Sigmoid colon (tissue), 7 donors: Measurements from ENCODE around the gene HTR1B. TPM values are rescaled to one million over a fixed set of nuclear protein-coding genes. Genes with fewer than 3 reads are reported as not detected.

ENCODE experiments used
- DNase-seq: peaks from one replicate; pipeline ENCODE4 v3.0.0-alpha.2; 2019
- H3K27ac ChIP-seq, 4 donors: fragments of 200-600 bp; sonication (generic); one replicate each; pipeline ENCODE4 v1.5.1; 2016 to 2019; ENCODE audit warnings: mild to moderate bottlenecking in 1 of 4
- H3K27me3 ChIP-seq, 3 donors: fragments of 200-600 bp; sonication (generic); one replicate each; pipeline ENCODE4 v1.5.1; 2019; ENCODE audit warnings: mild to moderate bottlenecking in 1 of 3
- H3K36me3 ChIP-seq, 4 donors: fragments of 200-600 bp; sonication (generic); one replicate each; pipeline ENCODE4 v1.5.1; 2016 to 2019
- H3K4me1 ChIP-seq, 4 donors: fragments of 200-600 bp; sonication (generic); one replicate each; pipeline ENCODE4 v1.5.1; 2017 to 2019
- H3K4me3 ChIP-seq, 4 donors: fragments of 200-600 bp; sonication (generic); one replicate each; pipeline ENCODE4 v1.5.1; 2017 to 2019; ENCODE audit warnings: mild to moderate bottlenecking in 2 of 4, moderate library complexity in 1 of 4
- H3K9me3 ChIP-seq, 4 donors: fragments of 200-600 bp in 3 of 4; sonication (generic) in 3 of 4; one replicate each; pipeline versions ENCODE4 v1.5.1 to v1.6.1; 2013 to 2019
- CTCF ChIP-seq, 4 experiments: fragments of 450-650 bp in 3 of 4; fragments of 200-600 bp in 1 of 4; IDR thresholded peaks; one replicate each; pipeline ENCODE4 v1.5.1; 2016 to 2019; ENCODE audit warnings: antibody characterized with exemption in 4 of 4, mild to moderate bottlenecking in 3 of 4, moderate library complexity in 2 of 4
- EP300 ChIP-seq, 4 donors: sonication (generic); formaldehyde crosslinking; IDR thresholded peaks; one replicate each; pipeline ENCODE4 v1.6.1; 2017; ENCODE audit warnings: antibody characterized with exemption in 4 of 4
- POLR2A ChIP-seq, 2 donors: fragments of 450-650 bp; IDR thresholded peaks; one replicate each; pipeline ENCODE4 v1.6.1; 2016; ENCODE audit warnings: antibody characterized with exemption in 2 of 2, mild to moderate bottlenecking in 2 of 2, moderate library complexity in 2 of 2
- POLR2AphosphoS5 ChIP-seq, 4 donors: sonication (generic); formaldehyde crosslinking; IDR thresholded peaks; one replicate each; pipeline ENCODE4 v1.6.1; 2017; ENCODE audit warnings: antibody characterized with exemption in 4 of 4
- WGBS, 2 donors: extraction: QIAGEN DNeasy Blood & Tissue Kit; methylation state at CpG; one replicate each; pipeline ENCODE4 v1.1.7; 2013; 5-methylcytosine and 5-hydroxymethylcytosine counted together
- intact Hi-C: fragments of 100-400 bp; cut with DNase I; formaldehyde crosslinking; loops from one replicate; pipeline ENCODE4 v1.15.1; 2023
- polyA plus RNA-seq, 3 donors: library from polyadenylated mRNA; stranded (reverse); fragments of 200-250 nt; gene quantifications; one replicate each; pipeline ENCODE4 v1.2.3, GENCODE V29; 2013
- total RNA-seq, 4 donors: library from RNA; depleted of rRNA; stranded (reverse); fragments of >200 nt; gene quantifications; one replicate each; pipeline ENCODE4 v1.1.0, GENCODE V29; 2016
- donor health status: healthy with polysubstance abuse.
- donor health status: Bipolar disorder and iron deficiency.
- donor health status: healthy.

HTR1B gene
- total and polyA plus RNA-seq, 7 donors, result 0.04 to 0.68 TPM; not detected in 5

DNA sequence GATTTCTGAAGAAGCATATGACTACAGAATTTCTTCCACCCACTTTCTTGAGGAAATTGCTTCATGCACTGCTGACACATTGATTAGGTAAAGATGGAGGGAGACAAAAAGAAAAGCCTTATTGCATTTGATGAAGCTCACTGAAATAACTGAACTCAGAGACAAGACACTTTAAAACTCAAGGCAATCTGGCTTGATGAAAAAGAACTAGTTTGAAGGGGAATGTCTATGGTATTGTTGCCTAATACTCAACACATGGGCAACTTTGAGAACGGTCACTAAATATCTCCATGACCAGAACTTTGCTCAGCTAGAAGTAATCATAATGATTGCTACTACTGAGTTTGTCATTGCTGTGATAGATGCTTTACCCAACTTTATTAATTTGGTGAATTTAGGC lies 38.1 kb downstream of the HTR1B start:
- Histone ChIP-seq H3K4me1 (no peaks in the 10 kb centered on the region), H3K4me3 (no peak overlapping the region), H3K9me3 (no peaks in the 10 kb centered on the region), H3K36me3 (no peaks in the 10 kb centered on the region), H3K27me3 (no peaks in the 10 kb centered on the region), H3K27ac (no peak overlapping the region)
- WGBS, 2 donors, result 4 to 61% methylated on average over 1 of the region's 1 CpG
- intact Hi-C loops, result no loop called here
- no peak for DNase-seq
- no peak for TF ChIP-seq POLR2AphosphoS5 (IDR thresholded peaks at IDR 0.05)
- no peak for TF ChIP-seq EP300 (IDR thresholded peaks at IDR 0.05)
- no peak for TF ChIP-seq CTCF (IDR thresholded peaks at IDR 0.05)
- TF ChIP-seq POLR2A (IDR thresholded peaks at IDR 0.05), result no peak

- H3K4me1 ChIP-seq, result no peaks in the 10 kb centered on the region
- H3K27ac ChIP-seq, result no peak overlapping the region
- no peaks in the 10 kb centered on the region for H3K27me3 ChIP-seq
- no peaks in the 10 kb centered on the region for H3K36me3 ChIP-seq
- DNase-seq, result no peak
- H3K4me3 ChIP-seq, result no peak overlapping the region
- intact Hi-C loops, result no loop called here
- H3K9me3 ChIP-seq, result no peaks in the 10 kb centered on the region
- WGBS, 2 donors, result 87 to 91% methylated on average over 2 of the region's 2 CpGs
- TF ChIP-seq CTCF (IDR thresholded peaks at IDR 0.05) (no peak), POLR2A (IDR thresholded peaks at IDR 0.05) (no peak), POLR2AphosphoS5 (IDR thresholded peaks at IDR 0.05) (no peak), EP300 (IDR thresholded peaks at IDR 0.05) (no peak)
These were observed 38.5 kb downstream of the HTR1B start for GRCh38 chr6:77424761-77425160.

- TF ChIP-seq CTCF (IDR thresholded peaks at IDR 0.05), result no peak
- TF ChIP-seq POLR2AphosphoS5 (IDR thresholded peaks at IDR 0.05), result no peak
- TF ChIP-seq EP300 (IDR thresholded peaks at IDR 0.05), result no peak
- no peak for TF ChIP-seq POLR2A (IDR thresholded peaks at IDR 0.05)
- H3K9me3 ChIP-seq, result no peaks in the 10 kb centered on the region
- no peak for DNase-seq
- H3K27me3 ChIP-seq, result no peaks in the 10 kb centered on the region
- H3K4me3 ChIP-seq, result no peak overlapping the region
- 85 to 91% methylated on average over 2 of the region's 2 CpGs for WGBS, 2 donors
- intact Hi-C loops, result no loop called here
- H3K27ac ChIP-seq, result no peak overlapping the region
- H3K36me3 ChIP-seq, result no peaks in the 10 kb centered on the region
- H3K4me1 ChIP-seq, result no peaks in the 10 kb centered on the region
These were observed 46.5 kb downstream of the HTR1B start for GRCh38 chr6:77416839-77417238.

- 59 to 78% methylated on average over 2 of the region's 2 CpGs for WGBS, 2 donors
- Histone ChIP-seq H3K4me3 (no peak overlapping the region), H3K9me3 (no peaks in the 10 kb centered on the region), H3K4me1 (no peaks in the 10 kb centered on the region), H3K27ac (no peak overlapping the region), H3K27me3 (no peaks in the 10 kb centered on the region), H3K36me3 (no peaks in the 10 kb centered on the region)
- intact Hi-C loops, result no loop called here
- TF ChIP-seq EP300 (IDR thresholded peaks at IDR 0.05) (no peak), CTCF (IDR thresholded peaks at IDR 0.05) (no peak), POLR2A (IDR thresholded peaks at IDR 0.05) (no peak), POLR2AphosphoS5 (IDR thresholded peaks at IDR 0.05) (no peak)
- no peak for DNase-seq
These were observed 47.6 kb downstream of the HTR1B start for GRCh38 chr6:77415706-77416105.

Other genes starting within 250 kb of the HTR1B start
- gene MEI4, start 189.5 kb upstream of the HTR1B start, total RNA-seq, result not detected
- not detected for gene MEI4, start 189.5 kb upstream of the HTR1B start, polyA plus RNA-seq